Fibroblast of villous mesenchyme (primary cell): ENCODE data around the gene MAPK12. TPM values are rescaled to one million over a fixed set of nuclear protein-coding genes. Genes with fewer than 3 reads are reported as not detected.

ENCODE experiments used
- DNase-seq: peaks from one replicate; pipeline ENCODE4 v3.0.0-alpha.2; 2010; ENCODE audit warnings: low read depth
- H3K4me3 ChIP-seq: 2 replicates; pipeline ENCODE4 v1.5.1; 2011; ENCODE audit warnings: low read depth, mild to moderate bottlenecking, low read length
- total RNA-seq: library from RNA; depleted of rRNA; stranded (reverse); fragments of >200 nt; gene quantifications from 2 replicates; pipeline ENCODE4 v1.2.3, GENCODE V29; 2012
- TF ChIP-seq, protein P1 (sequence below): IDR thresholded peaks from 2 replicates; pipeline ENCODE4 v1.5.1; 2012; ENCODE audit warnings: low read depth, mild to moderate bottlenecking, low read length; ENCODE audit not compliant: insufficient read depth

Gene MAPK12
- total RNA-seq, 1 donor = 42.7 TPM

GRCh38 chr22:50238755-50239154 lies 22.7 kb downstream of the MAPK12 start:
- H3K4me3 ChIP-seq = no peak overlapping the region
- DNase-seq = no peak
- TF ChIP-seq, protein P1, sequence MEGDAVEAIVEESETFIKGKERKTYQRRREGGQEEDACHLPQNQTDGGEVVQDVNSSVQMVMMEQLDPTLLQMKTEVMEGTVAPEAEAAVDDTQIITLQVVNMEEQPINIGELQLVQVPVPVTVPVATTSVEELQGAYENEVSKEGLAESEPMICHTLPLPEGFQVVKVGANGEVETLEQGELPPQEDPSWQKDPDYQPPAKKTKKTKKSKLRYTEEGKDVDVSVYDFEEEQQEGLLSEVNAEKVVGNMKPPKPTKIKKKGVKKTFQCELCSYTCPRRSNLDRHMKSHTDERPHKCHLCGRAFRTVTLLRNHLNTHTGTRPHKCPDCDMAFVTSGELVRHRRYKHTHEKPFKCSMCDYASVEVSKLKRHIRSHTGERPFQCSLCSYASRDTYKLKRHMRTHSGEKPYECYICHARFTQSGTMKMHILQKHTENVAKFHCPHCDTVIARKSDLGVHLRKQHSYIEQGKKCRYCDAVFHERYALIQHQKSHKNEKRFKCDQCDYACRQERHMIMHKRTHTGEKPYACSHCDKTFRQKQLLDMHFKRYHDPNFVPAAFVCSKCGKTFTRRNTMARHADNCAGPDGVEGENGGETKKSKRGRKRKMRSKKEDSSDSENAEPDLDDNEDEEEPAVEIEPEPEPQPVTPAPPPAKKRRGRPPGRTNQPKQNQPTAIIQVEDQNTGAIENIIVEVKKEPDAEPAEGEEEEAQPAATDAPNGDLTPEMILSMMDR = no peak

- no peak overlapping the region for H3K4me3 ChIP-seq
- peak; percentile 27 for DNase-seq
- TF ChIP-seq, protein P1 = peak; percentile 60
Observed at GRCh38 chr22:50236731-50237409, 24.6 kb downstream of the MAPK12 start.

DNA sequence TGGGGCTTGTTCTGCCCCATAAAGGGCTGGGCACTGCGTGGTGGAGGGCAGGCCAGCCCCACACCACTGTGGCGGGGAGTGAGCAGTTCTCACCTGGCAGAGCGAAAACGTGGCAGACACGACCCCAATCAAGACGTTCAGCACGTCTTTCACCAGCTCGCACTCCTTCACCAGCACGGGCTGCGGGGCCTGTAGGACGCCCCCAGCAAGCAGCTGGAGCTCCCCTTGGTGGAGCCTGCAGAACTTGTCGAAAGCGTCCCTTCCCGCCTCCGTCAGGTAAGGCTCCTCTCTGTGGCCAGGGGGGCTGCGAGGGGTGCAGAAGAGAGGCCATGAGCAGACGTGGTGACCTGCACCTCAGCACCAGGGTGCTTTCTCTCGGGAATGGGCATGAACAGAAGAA lies 28.3 kb downstream of the MAPK12 start:
- TF ChIP-seq, protein P1 = no peak
- H3K4me3 ChIP-seq = no peak overlapping the region
- DNase-seq = no peak

DNA sequence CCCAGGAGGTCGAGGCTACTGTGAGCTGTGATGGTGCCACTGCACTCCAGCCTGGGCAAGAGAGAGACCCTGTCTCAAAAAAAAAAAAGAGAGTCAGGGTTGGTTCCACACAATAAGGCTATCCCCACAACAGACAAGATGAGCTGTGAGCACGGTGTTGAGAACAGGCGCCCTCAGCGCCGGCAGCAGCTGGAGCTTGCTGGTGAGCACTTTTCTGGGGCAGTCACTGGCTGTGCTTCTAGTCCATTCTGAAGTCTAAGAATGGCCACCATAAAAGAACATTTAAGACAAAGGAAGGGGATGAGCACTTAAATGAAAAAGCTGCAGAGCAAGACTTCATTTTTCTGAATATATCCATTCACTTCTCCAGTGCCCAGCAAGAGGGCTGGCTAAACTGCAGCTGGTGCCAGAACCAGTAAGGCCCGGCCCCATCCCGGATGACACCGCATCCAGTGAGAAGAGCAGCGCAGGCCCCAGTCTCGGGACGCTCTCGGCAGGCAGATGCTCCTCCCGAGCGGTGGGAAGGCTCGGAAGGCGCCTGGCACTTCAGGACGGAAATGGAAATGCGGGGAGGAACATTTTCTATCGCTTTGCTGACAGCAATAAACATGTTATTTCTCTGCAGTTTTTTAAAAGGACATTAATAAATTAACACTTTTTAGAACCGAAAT lies 28.9 kb downstream of the MAPK12 start:
- H3K4me3 ChIP-seq = no peak overlapping the region
- TF ChIP-seq, protein P1 = no peak
- no peak for DNase-seq

GRCh38 chr22:50229370-50229769 lies 32.1 kb downstream of the MAPK12 start:
- TF ChIP-seq, protein P1 = no peak
- no peak for DNase-seq

DNA sequence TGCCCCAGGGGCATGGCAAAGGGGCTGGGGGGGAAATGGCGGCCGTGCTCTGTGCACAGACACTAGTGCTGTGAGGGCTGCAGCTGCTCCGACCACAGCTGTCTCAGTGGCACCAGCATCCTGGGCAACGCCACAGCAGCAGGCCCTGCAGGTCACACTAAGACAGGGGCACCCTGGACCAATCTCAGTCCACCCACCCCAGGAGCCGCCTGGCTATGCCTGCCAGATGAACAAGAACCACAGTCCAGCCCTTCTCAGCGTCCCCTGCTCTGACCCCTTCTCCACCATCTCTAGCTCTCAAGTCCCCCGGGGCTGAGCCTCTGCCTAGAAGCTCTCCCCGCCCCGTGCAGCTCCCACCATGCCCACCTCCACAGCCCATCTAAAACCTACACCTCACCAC lies 33.1 kb downstream of the MAPK12 start:
- TF ChIP-seq, protein P1 = no peak
- no peak overlapping the region for H3K4me3 ChIP-seq
- no peak for DNase-seq

More at GRCh38 chr22:50229370-50229769, 32.1 kb downstream of the MAPK12 start:
- no peak overlapping the region for H3K4me3 ChIP-seq
